ENCODE measurements around the gene GPR146. TPM values are rescaled to one million over a fixed set of nuclear protein-coding genes. Genes with fewer than 3 reads are reported as not detected.
"Not testable (repeated sequence)": the region's sequence is repeated elsewhere in the genome, so short reads cannot be mapped to it uniquely, and the experiment has no call there.

GPR146 gene
- total RNA-seq, 1 donor from 2014 or later: 224 TPM

GRCh38 chr7:997404-998395 is 46.6 kb upstream of the GPR146 start:
- Histone ChIP-seq H3K9me3 (no peaks in the 10 kb centered on the region), H3K4me1 (peaks cover 0 to 3% of the 10 kb centered on the region in 2 donors), H3K27ac (no peak overlapping the region), H3K4me3 (no peak overlapping the region), H3K36me3 (peaks cover 30 to 56% of the 10 kb centered on the region in 2 donors), H3K27me3 (peaks cover 2% of the 10 kb centered on the region)
- intact Hi-C loops (cut with DNase I): no loop called here
- no peak for DNase-seq (ENCODE audit: low spot score in 2 of 2)
- TF ChIP-seq CTCF (IDR thresholded peaks at IDR 0.05): no peak

DNA sequence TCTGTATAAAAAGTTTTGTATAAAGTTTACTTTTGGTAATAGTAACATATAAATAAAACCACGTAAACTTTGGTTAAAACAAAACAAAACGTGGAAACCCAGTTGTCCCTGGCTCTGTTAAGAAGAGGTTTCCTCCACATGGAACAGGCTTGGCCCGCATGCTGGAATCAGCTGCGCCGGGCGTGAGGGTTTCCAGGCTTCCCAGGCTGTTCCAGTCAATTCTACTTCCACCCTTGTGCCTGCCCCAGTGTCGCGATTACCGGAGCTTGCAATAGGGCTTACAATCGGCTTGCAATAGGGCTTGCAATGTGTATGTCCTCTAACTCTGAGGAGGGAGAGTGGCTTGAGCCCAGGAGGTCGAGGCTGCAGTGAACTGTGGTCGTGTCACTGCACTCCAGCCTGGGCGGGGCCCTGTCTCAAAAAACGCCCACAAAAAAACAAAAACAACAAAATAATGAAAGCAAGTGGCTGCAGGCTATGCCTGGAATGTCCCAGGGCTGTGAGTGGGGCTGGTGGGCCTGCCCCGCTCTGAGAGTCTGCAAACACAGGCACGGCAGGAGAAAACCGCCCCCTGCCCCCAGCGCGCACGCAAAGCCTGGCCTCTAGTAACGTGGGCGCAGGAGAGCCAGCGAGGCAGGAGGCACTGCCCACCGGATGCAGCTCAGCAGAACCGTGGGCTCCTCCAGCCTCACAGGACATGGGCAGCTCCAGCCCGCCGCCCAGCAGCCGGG is 45.0 kb upstream of the GPR146 start:
- no peak overlapping the region for H3K27ac ChIP-seq
- intact Hi-C loops (cut with DNase I): no loop called here
- peaks cover 30 to 57% of the 10 kb centered on the region in 2 donors for H3K36me3 ChIP-seq
- DNase-seq (ENCODE audit: low spot score in 2 of 2): no peak
- H3K4me1 ChIP-seq: no peaks in the 10 kb centered on the region
- H3K9me3 ChIP-seq: no peaks in the 10 kb centered on the region
- no peak overlapping the region for H3K4me3 ChIP-seq
- no peaks in the 10 kb centered on the region for H3K27me3 ChIP-seq
- no peak for TF ChIP-seq CTCF (IDR thresholded peaks at IDR 0.05)

DNA sequence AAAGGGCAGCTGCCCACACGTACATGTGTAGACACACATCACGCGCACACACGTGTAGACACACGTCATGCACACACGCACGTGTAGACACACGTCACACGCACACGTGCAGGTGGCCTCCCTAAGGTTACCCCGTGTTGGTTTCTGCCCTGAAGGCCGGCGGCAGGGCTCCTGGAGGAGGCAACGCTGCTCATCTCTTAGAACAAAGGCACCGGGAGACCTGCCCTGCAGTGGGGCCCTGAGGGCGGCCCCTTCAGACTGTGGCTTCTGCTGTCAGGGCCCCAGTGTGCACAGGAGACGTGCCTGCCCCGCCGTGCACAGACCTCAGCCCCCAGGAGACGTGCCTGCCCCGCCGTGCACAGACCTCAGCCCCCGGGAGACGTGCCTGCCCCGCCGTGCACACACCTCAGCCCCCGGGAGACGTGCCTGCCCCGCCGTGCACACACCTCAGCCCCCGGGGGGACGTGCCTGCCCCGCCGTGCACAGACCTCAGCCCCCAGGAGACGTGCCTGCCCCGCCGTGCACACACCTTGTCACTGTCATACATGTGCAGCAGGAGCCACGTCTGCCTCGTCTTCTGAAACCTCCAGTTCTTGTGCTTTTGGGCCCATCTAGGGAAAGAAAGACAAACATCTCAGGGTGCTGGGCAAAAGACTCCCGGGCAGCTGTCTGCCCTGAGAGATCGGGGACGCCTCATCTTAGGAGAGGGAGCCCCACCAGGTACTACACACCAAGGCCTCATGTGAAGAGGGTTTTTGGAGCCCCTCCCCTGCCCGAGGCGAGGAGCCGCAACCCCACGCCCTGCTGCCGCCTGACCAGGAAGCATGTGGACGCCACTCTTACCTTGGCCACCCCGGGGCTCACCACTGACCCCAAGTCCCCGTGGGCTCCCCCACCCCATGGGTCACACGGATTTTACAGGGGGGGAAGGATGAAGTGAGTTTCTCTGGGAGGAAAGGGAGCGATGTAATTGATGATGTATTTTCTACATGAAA is 44.1 kb upstream of the GPR146 start:
- no peak overlapping the region for H3K27ac ChIP-seq
- intact Hi-C loops (cut with DNase I): no loop called here
- H3K9me3 ChIP-seq: no peaks in the 10 kb centered on the region
- H3K4me3 ChIP-seq: no peak overlapping the region
- H3K36me3 ChIP-seq: peaks cover 35 to 60% of the 10 kb centered on the region in 2 donors
- TF ChIP-seq CTCF (IDR thresholded peaks at IDR 0.05): no peak
- H3K4me1 ChIP-seq: no peaks in the 10 kb centered on the region
- no peaks in the 10 kb centered on the region for H3K27me3 ChIP-seq
- DNase-seq (ENCODE audit: low spot score in 2 of 2): no peak

GRCh38 chr7:1001069-1001770 is 43.1 kb upstream of the GPR146 start:
- H3K4me1 ChIP-seq; H3K27me3 ChIP-seq; H3K9me3 ChIP-seq; H3K4me3 ChIP-seq; intact Hi-C loops (cut with DNase I); H3K27ac ChIP-seq; DNase-seq (ENCODE audit: low spot score in 2 of 2): not testable (repeated sequence)
- peaks cover 26 to 55% of the 10 kb centered on the region in 2 donors for H3K36me3 ChIP-seq

DNA sequence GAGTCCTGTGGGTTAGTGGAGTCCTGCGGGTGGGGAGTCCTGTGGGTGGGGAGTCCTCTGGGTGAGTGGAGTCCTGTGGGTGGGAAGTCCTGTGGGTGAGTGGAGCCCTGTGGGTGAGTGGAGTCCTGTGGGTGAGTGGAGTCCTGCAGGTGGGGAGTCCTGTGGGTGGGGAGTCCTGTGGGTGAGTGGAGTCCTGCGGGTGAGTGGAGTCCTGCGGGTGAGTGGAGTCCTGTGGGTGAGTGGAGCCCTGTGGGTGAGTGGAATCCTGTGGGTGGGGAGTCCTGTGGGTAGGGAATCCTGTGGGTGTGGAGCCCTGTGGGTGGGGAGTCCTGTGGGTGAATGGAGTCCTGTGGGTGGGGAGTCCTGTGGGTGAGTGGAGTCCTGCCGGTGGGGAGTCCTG is 42.3 kb upstream of the GPR146 start:
- not testable (repeated sequence) for H3K27me3 ChIP-seq, H3K4me3 ChIP-seq
- H3K36me3 ChIP-seq: peaks cover 23 to 51% of the 10 kb centered on the region in 2 donors

DNA sequence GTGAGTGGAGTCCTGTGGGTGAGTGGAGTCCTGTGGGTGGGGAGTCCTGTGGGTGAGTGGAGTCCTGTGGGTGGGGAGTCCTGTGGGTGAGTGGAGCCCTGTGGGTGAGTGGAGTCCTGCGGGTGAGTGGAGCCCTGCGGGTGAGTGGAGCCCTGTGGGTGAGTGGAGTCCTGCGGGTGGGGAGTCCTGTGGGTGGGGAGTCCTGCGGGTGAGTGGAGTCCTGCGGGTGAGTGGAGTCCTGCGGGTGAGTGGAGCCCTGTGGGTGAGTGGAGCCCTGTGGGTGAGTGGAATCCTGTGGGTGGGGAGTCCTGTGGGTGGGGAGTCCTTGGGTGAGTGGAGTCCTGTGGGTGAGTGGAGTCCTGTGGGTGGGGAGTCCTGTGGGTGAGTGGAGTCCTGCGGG is 41.9 kb upstream of the GPR146 start:
- H3K4me1 ChIP-seq; DNase-seq (ENCODE audit: low spot score in 2 of 2); H3K9me3 ChIP-seq; H3K27ac ChIP-seq; intact Hi-C loops (cut with DNase I); H3K4me3 ChIP-seq; H3K27me3 ChIP-seq: not testable (repeated sequence)
- H3K36me3 ChIP-seq: peaks cover 23 to 51% of the 10 kb centered on the region in 2 donors

More for the DNA sequence above, 42.3 kb upstream of the GPR146 start:
- H3K9me3 ChIP-seq; H3K4me1 ChIP-seq; DNase-seq (ENCODE audit: low spot score in 2 of 2); intact Hi-C loops (cut with DNase I); H3K27ac ChIP-seq: not testable (repeated sequence)

All from ascending aorta (tissue), 2 donors.